DOHH2 (cell line): ENCODE measurements around the gene NRM.

ENCODE experiments used
- EZH2phosphoT487 ChIP-seq: fragments of 200-600 bp; sonication (generic); IDR thresholded peaks from 2 replicates; pipeline ENCODE4 v1.6.1; 2017; ENCODE audit warnings: borderline replicate concordance, mild to moderate bottlenecking, antibody characterized with exemption, low read length, moderate library complexity, mixed read lengths
- TF ChIP-seq, protein P1 (sequence below): fragments of 200-600 bp; sonication (generic); IDR thresholded peaks from one replicate; pipeline ENCODE4 v1.5.1; 2014; ENCODE audit warnings: antibody characterized with exemption, mild to moderate bottlenecking, low read depth, low read length; ENCODE audit not compliant: poor library complexity, severe bottlenecking

DNA sequence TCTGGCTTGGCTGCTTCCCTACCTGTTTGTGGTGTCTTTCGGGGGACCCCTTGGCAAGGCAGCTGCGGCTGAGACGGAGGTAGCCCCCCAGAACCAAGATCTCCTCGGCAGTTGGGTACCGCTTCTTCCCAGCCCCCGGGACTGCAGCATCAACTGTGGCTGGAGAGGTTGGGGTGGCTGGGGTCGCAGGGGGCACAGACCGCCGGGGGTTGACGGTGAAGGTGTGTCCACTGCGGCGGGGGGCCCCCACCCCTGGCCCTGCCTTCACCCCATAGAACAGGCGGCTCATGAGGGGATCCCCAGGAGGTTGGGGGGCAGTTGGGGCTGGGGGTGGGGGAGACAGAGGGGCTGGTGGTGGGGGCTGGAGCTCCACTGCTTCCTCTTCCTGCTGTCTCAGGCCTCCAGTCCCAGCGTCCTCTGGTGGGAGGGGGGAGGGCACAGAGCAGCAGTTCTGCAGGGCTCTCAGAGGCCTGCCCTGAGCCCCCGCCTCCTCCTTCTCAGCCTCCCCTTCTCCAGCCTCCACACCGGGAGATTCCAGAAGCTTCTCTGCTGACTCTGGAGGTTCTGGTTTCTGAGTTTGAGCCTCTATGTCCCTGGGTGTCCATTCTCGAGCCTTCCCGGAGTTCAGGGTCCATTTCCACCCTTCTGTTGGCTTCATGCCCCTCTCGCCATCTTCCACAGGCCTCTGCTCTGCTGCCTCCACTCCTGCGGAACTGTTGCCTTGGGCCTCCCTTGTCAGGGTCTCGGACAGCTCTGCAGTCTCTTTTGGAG, 6.2 kb downstream of the NRM start:
- TF ChIP-seq EZH2phosphoT487 = no peak
- TF ChIP-seq, protein P1, sequence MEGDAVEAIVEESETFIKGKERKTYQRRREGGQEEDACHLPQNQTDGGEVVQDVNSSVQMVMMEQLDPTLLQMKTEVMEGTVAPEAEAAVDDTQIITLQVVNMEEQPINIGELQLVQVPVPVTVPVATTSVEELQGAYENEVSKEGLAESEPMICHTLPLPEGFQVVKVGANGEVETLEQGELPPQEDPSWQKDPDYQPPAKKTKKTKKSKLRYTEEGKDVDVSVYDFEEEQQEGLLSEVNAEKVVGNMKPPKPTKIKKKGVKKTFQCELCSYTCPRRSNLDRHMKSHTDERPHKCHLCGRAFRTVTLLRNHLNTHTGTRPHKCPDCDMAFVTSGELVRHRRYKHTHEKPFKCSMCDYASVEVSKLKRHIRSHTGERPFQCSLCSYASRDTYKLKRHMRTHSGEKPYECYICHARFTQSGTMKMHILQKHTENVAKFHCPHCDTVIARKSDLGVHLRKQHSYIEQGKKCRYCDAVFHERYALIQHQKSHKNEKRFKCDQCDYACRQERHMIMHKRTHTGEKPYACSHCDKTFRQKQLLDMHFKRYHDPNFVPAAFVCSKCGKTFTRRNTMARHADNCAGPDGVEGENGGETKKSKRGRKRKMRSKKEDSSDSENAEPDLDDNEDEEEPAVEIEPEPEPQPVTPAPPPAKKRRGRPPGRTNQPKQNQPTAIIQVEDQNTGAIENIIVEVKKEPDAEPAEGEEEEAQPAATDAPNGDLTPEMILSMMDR = no peak
